Activated CD4-positive, alpha-beta T cell treated with anti-CD3 and anti-CD28 coated beads for 1 hour (primary cell): ENCODE measurements around the gene TMEM203.

Source experiments
- DNase-seq: peaks from one replicate; pipeline ENCODE4 v3.0.0-alpha.2; 2020

Gene TMEM203

GRCh38 chr9:137228968-137229896, 23.8 kb upstream of the TMEM203 start:
- DNase-seq = no peak

DNA sequence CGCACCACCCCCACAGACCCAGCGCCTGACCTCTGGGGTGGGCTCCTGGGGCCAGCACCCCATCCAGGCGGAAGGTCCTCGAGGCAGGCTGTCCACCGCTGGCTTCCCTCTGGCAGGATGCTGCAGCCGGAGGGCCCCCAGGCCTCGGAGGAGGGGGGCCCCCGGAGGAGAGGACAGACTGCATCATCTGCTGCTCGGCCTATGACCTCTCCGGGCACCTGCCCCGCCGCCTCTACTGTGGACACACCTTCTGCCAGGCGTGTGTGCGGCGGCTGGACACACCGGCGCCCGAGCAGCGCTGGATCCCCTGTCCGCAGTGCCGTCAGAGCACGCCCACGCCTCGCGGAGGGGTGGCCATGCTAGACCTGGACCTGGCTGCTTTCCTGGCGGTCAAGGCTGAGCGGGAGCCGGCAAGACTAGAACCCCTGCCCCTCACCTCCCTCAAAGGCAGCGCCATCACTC, 23.1 kb upstream of the TMEM203 start:
- DNase-seq = no peak

- no peak for DNase-seq
Measured at GRCh38 chr9:137227853-137228505, 22.5 kb upstream of the TMEM203 start.

- DNase-seq = peak; percentile 73
Measured at GRCh38 chr9:137227054-137227852, 21.8 kb upstream of the TMEM203 start, which contains the start of gene RNF224. TSS of gene RNF224 (plus strand) at chr9:137227502. CDS start at chr9:137228336, 834 bp downstream.

DNA sequence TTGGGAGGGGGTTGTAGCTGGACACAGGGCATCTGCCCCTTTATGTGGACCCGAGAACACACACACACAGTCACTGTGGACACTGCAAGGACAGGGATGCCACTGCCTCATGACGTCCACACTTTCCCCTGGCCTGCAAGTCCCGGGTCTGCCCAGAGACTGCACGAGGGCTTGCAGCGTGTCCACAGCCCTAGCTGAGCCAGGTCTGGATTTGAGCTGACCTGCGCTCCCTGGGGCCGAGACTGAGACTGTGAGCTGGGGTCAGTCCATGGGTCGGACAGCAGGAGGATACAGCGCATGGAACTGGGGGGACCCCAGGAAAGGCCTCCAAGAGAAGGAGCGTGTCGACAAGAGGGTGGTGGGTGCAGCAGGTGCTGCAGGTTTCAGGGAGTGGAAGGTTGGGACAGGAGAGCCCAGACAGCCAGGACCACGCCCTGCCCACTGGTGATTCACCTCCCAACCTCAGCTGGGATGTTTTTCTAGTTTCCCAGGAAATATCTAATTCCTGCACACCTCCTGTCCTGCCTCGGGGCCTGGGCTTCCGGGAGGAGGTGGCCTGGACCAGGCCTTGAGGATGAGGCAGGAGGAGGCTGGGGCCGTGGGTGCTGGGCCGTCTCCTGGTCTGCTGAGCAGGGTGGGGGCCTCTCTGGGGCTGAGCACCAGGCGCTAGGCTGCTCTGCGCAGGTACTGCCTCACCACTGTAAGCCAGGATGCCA, 21.0 kb upstream of the TMEM203 start:
- DNase-seq = no peak

- no peak for DNase-seq
Measured at GRCh38 chr9:137225699-137226331, 20.4 kb upstream of the TMEM203 start.

- DNase-seq = no peak
Measured at GRCh38 chr9:137224830-137225694, 19.6 kb upstream of the TMEM203 start, which contains the start of gene CYSRT1. TSS of gene CYSRT1 (plus strand) at chr9:137225174. CDS start at chr9:137225622, 448 bp downstream.

- DNase-seq = peak; percentile 98
Measured at GRCh38 chr9:137223078-137223970, 17.9 kb upstream of the TMEM203 start.

GRCh38 chr9:137222190-137223077, 17.0 kb upstream of the TMEM203 start, which contains the start of gene RNF208:
TSS of gene RNF208 (minus strand) at chr9:137222240. CDS start at chr9:137221212, 1,028 bp downstream.
- DNase-seq = no peak

- DNase-seq = no peak
Measured at GRCh38 chr9:137221506-137222111, 16.2 kb upstream of the TMEM203 start.

GRCh38 chr9:137221095-137221505, 15.7 kb upstream of the TMEM203 start:
- DNase-seq = no peak

- no peak for DNase-seq
Measured at GRCh38 chr9:137220317-137221094, 15.1 kb upstream of the TMEM203 start.

DNA sequence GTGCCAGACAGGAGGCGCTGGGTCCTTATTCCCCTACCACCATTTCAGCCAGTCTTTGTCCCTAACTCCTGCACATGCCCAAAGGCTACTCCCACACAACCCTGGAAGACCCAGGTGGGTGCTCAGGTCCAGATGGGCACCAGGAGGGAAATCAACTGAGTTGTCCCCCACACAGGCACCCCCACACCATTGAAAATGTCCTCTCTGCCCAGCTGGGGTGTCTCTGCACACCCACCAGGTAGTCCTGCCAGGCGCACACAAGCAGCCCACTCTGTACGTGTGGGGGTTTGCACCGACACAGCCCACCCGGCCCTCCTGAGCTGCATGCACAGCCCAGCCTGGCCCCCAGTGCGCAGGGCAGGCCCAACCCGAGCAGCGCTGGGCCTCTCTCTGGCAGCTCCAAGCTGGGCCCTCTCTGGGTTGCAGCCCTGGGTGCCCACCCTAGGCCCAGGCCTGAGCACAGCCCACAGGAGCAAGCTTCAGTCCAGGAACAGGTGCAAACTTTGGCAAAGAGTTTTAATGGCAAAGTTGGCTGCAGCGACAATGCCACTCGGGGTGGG, 14.4 kb upstream of the TMEM203 start:
- DNase-seq = no peak

DNA sequence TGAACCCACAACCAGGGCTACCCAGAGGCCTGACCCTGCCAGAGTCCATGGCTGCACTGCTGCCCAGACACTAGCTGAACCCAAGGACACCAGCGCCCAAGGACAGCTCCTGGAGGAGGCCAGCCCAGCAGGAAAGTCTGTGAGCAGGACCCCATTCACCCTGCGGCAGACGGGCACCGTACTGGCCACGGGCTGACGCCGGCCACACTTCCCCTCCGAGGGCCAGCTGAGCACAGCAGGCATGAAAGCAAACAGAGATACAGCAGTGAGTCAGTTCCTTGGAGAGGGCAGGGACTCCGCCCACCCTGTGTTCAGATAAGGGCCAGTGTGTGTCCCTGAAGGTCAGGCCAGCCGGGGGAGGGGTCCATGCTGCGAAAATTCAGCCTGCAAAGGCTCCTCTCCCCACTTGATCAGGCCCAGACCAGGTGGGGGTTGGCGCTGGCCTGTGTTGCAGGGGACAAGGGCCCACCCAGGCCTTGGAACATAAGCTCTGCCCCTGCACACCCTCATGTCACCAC, 13.4 kb upstream of the TMEM203 start:
- DNase-seq = no peak

DNA sequence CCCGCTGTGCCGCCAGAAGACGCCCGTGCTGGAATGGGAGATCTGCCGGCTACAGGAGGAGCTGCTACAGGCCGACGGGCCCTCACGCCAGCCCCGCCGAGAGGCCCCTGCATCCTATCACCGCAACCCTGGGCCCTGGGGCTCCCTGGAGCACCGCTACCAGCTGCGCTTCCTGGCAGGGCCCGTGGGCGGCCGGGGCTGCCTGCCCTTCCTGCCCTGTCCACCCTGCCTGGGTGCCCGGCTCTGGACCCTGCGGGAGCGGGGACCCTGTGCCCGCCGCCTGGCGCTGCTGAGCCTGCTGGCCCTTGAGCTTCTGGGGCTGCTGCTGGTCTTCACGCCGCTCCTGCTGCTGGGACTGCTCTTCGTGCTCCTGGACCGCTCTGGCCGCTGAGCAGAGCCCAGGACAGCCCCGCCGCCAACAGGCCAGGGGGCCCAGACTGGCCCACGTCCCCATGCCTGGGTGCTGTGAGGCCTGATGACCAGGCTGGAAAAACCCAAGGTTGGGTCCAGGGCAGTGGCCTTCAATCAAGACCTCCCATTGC, 12.8 kb upstream of the TMEM203 start:
- no peak for DNase-seq
